Skeletal muscle tissue (tissue), 4 donors: ENCODE results near the gene MYO16. TPM values are rescaled to one million over a fixed set of nuclear protein-coding genes. Genes with fewer than 3 reads are reported as not detected.

ENCODE experiments used
- H3K27ac ChIP-seq: one replicate; pipeline ENCODE4 v1.7.0; 2013; ENCODE audit warnings: mild to moderate bottlenecking, low read depth, low read length, inconsistent platforms
- H3K27me3 ChIP-seq, 3 donors: one replicate each; pipeline ENCODE4 v1.7.0; 2013; ENCODE audit warnings: low read length in 3 of 3; ENCODE audit not compliant: control insufficient read depth in 3 of 3, insufficient read depth in 3 of 3
- H3K36me3 ChIP-seq, 3 donors: one replicate each; pipeline ENCODE4 v1.7.0; 2013; ENCODE audit warnings: low read length in 3 of 3; ENCODE audit not compliant: control insufficient read depth in 3 of 3, insufficient read depth in 3 of 3
- H3K4me1 ChIP-seq, 3 donors: one replicate each; pipeline ENCODE4 v1.7.0; 2013; ENCODE audit warnings: low read length in 3 of 3, mild to moderate bottlenecking in 3 of 3; ENCODE audit not compliant: control insufficient read depth in 3 of 3, insufficient read depth in 3 of 3
- H3K4me3 ChIP-seq, 3 donors: one replicate each; pipeline ENCODE4 v1.7.0; 2013; ENCODE audit warnings: low read length in 3 of 3
- H3K9ac ChIP-seq, 3 donors: one replicate each; pipeline ENCODE4 v1.7.0; 2013; ENCODE audit warnings: low read length in 3 of 3, mild to moderate bottlenecking in 3 of 3, moderate library complexity in 2 of 3, low read depth in 1 of 3
- H3K9me3 ChIP-seq, 3 donors: one replicate each; pipeline ENCODE4 v1.7.0; 2013; ENCODE audit warnings: low read length in 3 of 3; ENCODE audit not compliant: control insufficient read depth in 3 of 3
- total RNA-seq: library from RNA; depleted of rRNA; stranded (reverse); fragments of >200 nt; gene quantifications from one replicate; pipeline ENCODE4 v1.2.3, GENCODE V29; 2014
- donor health status: Osteomylitis.

The MYO16 gene
- total RNA-seq, 1 donor from 2014 or later: 43.8 TPM

GRCh38 chr13:109144693-109145437 lies 515.5 kb downstream of the MYO16 start:
- no peaks in the 10 kb centered on the region for H3K36me3 ChIP-seq
- H3K9me3 ChIP-seq: no peaks in the 10 kb centered on the region
- no peak overlapping the region for H3K27ac ChIP-seq
- peaks cover 9 to 25% (median 15%) of the 10 kb centered on the region in 3 donors for H3K27me3 ChIP-seq
- H3K4me3 ChIP-seq: no peak overlapping the region
- no peak overlapping the region for H3K9ac ChIP-seq
- H3K4me1 ChIP-seq: no peaks in the 10 kb centered on the region

GRCh38 chr13:109145631-109146030 lies 516.2 kb downstream of the MYO16 start:
- Histone ChIP-seq H3K4me1 (no peaks in the 10 kb centered on the region), H3K27ac (no peak overlapping the region), H3K9me3 (no peaks in the 10 kb centered on the region), H3K36me3 (no peaks in the 10 kb centered on the region), H3K9ac (no peak overlapping the region), H3K4me3 (no peak overlapping the region), H3K27me3 (peaks cover 4 to 20% (median 9%) of the 10 kb centered on the region in 3 donors)

GRCh38 chr13:109146393-109146792 lies 517.0 kb downstream of the MYO16 start:
- no peaks in the 10 kb centered on the region for H3K9me3 ChIP-seq
- no peak overlapping the region for H3K9ac ChIP-seq
- H3K27ac ChIP-seq: no peak overlapping the region
- peaks cover 0 to 15% (median 4%) of the 10 kb centered on the region in 3 donors for H3K27me3 ChIP-seq
- no peaks in the 10 kb centered on the region for H3K4me1 ChIP-seq
- H3K4me3 ChIP-seq: no peak overlapping the region
- no peaks in the 10 kb centered on the region for H3K36me3 ChIP-seq

- no peaks in the 10 kb centered on the region for H3K4me1 ChIP-seq
- no peaks in the 10 kb centered on the region for H3K9me3 ChIP-seq
- no peaks in the 10 kb centered on the region for H3K36me3 ChIP-seq
- H3K9ac ChIP-seq: no peak overlapping the region
- H3K27me3 ChIP-seq: peaks cover 0 to 11% (median 0%) of the 10 kb centered on the region in 3 donors
- H3K4me3 ChIP-seq: no peak overlapping the region
- H3K27ac ChIP-seq: no peak overlapping the region
Measured at GRCh38 chr13:109146912-109147647, 517.7 kb downstream of the MYO16 start.

GRCh38 chr13:109148243-109148642 lies 518.8 kb downstream of the MYO16 start:
- Histone ChIP-seq H3K27me3 (peaks cover 0 to 20% (median 0%) of the 10 kb centered on the region in 3 donors), H3K9ac (no peak overlapping the region), H3K4me1 (no peaks in the 10 kb centered on the region), H3K36me3 (no peaks in the 10 kb centered on the region), H3K4me3 (no peak overlapping the region), H3K27ac (no peak overlapping the region), H3K9me3 (no peaks in the 10 kb centered on the region)

- no peak overlapping the region for H3K9ac ChIP-seq
- no peaks in the 10 kb centered on the region for H3K36me3 ChIP-seq
- peaks cover 0 to 24% (median 0%) of the 10 kb centered on the region in 3 donors for H3K27me3 ChIP-seq
- peaks cover 0 to 12% (median 3%) of the 10 kb centered on the region in 3 donors for H3K4me1 ChIP-seq
- no peaks in the 10 kb centered on the region for H3K9me3 ChIP-seq
- H3K27ac ChIP-seq: no peak overlapping the region
- no peak overlapping the region for H3K4me3 ChIP-seq
Measured at GRCh38 chr13:109150696-109151095, 521.3 kb downstream of the MYO16 start.

- no peak overlapping the region for H3K27ac ChIP-seq
- H3K4me1 ChIP-seq: peaks cover 0 to 15% (median 3%) of the 10 kb centered on the region in 3 donors
- H3K9ac ChIP-seq: no peak overlapping the region
Measured at GRCh38 chr13:109151255-109151654, 521.8 kb downstream of the MYO16 start.

GRCh38 chr13:109151696-109152095 lies 522.3 kb downstream of the MYO16 start:
- Histone ChIP-seq H3K4me3 (no peak overlapping the region), H3K9me3 (no peaks in the 10 kb centered on the region), H3K27ac (no peak overlapping the region), H3K9ac (no peak overlapping the region), H3K4me1 (peaks cover 2 to 19% (median 8%) of the 10 kb centered on the region in 3 donors), H3K27me3 (peaks cover 0 to 25% (median 0%) of the 10 kb centered on the region in 3 donors), H3K36me3 (no peaks in the 10 kb centered on the region)

More at GRCh38 chr13:109151255-109151654, 521.8 kb downstream of the MYO16 start:
- no peak overlapping the region for H3K4me3 ChIP-seq
- H3K9me3 ChIP-seq: no peaks in the 10 kb centered on the region
- no peaks in the 10 kb centered on the region for H3K36me3 ChIP-seq
- H3K27me3 ChIP-seq: peaks cover 0 to 24% (median 0%) of the 10 kb centered on the region in 3 donors

GRCh38 chr13:109152311-109152820 lies 523.0 kb downstream of the MYO16 start:
- no peaks in the 10 kb centered on the region for H3K36me3 ChIP-seq
- H3K4me3 ChIP-seq: no peak overlapping the region
- H3K27ac ChIP-seq: no peak overlapping the region
- peaks cover 0 to 28% (median 0%) of the 10 kb centered on the region in 3 donors for H3K27me3 ChIP-seq
- no peak overlapping the region for H3K9ac ChIP-seq
- H3K4me1 ChIP-seq: peaks cover 2 to 20% (median 10%) of the 10 kb centered on the region in 3 donors
- no peaks in the 10 kb centered on the region for H3K9me3 ChIP-seq

GRCh38 chr13:109152941-109153340 lies 523.5 kb downstream of the MYO16 start:
- Histone ChIP-seq H3K4me1 (peaks cover 2 to 20% (median 10%) of the 10 kb centered on the region in 3 donors), H3K36me3 (no peaks in the 10 kb centered on the region), H3K27me3 (peaks cover 0 to 30% (median 0%) of the 10 kb centered on the region in 3 donors), H3K9ac (no peak overlapping the region), H3K27ac (no peak overlapping the region), H3K4me3 (no peak overlapping the region), H3K9me3 (no peaks in the 10 kb centered on the region)
